ENCODE measurements around the gene NOS3.

DNA sequence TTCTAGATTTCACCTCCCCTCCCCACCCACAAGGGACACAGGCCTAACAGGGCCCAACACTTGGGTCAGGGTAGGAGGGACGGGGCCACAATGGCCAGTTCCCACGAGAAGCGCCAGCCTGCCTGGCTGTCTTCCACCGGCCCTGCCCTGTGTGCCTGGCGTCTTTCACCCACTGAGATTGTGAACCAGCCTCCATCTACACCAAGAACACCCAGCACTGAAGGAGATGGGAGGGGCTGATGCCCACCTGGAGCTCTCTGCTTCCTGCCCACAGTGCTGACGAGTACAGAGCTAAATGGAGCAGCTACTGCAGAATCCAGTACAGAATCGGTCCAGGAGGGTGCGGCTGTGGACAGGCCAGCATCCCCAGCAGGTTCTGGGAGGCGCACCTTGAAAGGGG is 55.1 kb downstream of the NOS3 start:
- TF ChIP-seq, protein P1, sequence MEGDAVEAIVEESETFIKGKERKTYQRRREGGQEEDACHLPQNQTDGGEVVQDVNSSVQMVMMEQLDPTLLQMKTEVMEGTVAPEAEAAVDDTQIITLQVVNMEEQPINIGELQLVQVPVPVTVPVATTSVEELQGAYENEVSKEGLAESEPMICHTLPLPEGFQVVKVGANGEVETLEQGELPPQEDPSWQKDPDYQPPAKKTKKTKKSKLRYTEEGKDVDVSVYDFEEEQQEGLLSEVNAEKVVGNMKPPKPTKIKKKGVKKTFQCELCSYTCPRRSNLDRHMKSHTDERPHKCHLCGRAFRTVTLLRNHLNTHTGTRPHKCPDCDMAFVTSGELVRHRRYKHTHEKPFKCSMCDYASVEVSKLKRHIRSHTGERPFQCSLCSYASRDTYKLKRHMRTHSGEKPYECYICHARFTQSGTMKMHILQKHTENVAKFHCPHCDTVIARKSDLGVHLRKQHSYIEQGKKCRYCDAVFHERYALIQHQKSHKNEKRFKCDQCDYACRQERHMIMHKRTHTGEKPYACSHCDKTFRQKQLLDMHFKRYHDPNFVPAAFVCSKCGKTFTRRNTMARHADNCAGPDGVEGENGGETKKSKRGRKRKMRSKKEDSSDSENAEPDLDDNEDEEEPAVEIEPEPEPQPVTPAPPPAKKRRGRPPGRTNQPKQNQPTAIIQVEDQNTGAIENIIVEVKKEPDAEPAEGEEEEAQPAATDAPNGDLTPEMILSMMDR (conservative IDR thresholded peaks at IDR 0.05): no peak
- no peak for TF ChIP-seq EZH2 (IDR thresholded peaks at IDR 0.05; ENCODE audit: low read depth)

All from PC-9 (cell line).